K562 (cell line): ENCODE measurements around the gene NAXD. TPM values are rescaled to one million over a fixed set of nuclear protein-coding genes. Genes with fewer than 3 reads are reported as not detected.

Experiments
- ATAC-seq: fragments of 200-7000 bp; cut with Tn5 transposase; 3 replicates; pipeline ENCODE4 v1.9.1; 2020; ENCODE audit warnings: moderate library complexity
- BruUV-seq: library from RNA; stranded (reverse); fragments of 400-500 nt; replicated peaks from 2 replicates; lab custom pipeline; 2021; lab: Mats Ljungman, UMichigan
- CTCF ChIA-PET: fragments of 300-600 bp; formaldehyde crosslinking; extraction: SDS; loops from one replicate; lab custom pipeline; 2021; ENCODE audit warnings: low intra/inter-chr PET ratio; lab: Yijun Ruan, JAX
- POLR2A ChIA-PET: fragments of 300-600, 350-650 bp; sonication (Branson Sonifier 250); formaldehyde crosslinking; extraction: SDS; loops from one replicate; lab custom pipeline; 2021; ENCODE audit warnings: antibody characterized with exemption, inconsistent platforms; lab: Yijun Ruan, JAX
- DNase-seq, 4 experiments: peaks; one replicate each; pipeline versions ENCODE4 v3.0.0 to v3.0.0-alpha.2; 2011 to 2018; ENCODE audit warnings: low spot score in 3 of 4, mixed read lengths in 3 of 4; ENCODE audit errors: extremely low read depth in 1 of 4
- FAIRE-seq: peaks from 2 replicates; lab custom pipeline; 2011; peaks lifted over from hg19 to GRCh38; lab: Jason Lieb, UNC
- H2AFZ ChIP-seq: 2 replicates; pipeline ENCODE4 v1.6.0; 2011; ENCODE audit warnings: low read depth, low read length, control low read depth, inconsistent platforms
- H3K27ac ChIP-seq: fragments of 200-600 bp; 3 replicates; pipeline ENCODE4 v1.8.0; 2011; ENCODE audit warnings: low read depth, mild to moderate bottlenecking, control low read depth, inconsistent platforms, low read length, moderate library complexity, mixed read lengths; ENCODE audit errors: extremely low read depth
- H3K27me3 ChIP-seq, 2 experiments: fragments of 300-600 bp in 1 of 2; 2 replicates in 1 of 2; 3 replicates in 1 of 2; pipeline versions ENCODE4 v1.6.0 to v1.8.0; 2011; ENCODE audit warnings: inconsistent platforms in 2 of 2, low read length in 2 of 2, mild to moderate bottlenecking in 1 of 2, mixed read lengths in 1 of 2, moderate library complexity in 1 of 2; ENCODE audit not compliant: control insufficient read depth in 2 of 2, insufficient read depth in 2 of 2
- H3K36me3 ChIP-seq: fragments of 300-600 bp; 3 replicates; pipeline ENCODE4 v1.8.0; 2011; ENCODE audit warnings: mild to moderate bottlenecking, low read length, inconsistent platforms; ENCODE audit not compliant: control insufficient read depth, insufficient read depth
- H3K4me1 ChIP-seq, 2 experiments: fragments of 200-600 bp in 1 of 2; replicated peaks in 1 of 2; 2 replicates in 1 of 2; 3 replicates in 1 of 2; pipeline versions ENCODE4 v1.5.1 to v1.8.0; 2011; ENCODE audit warnings: inconsistent platforms in 2 of 2, low read length in 2 of 2, mild to moderate bottlenecking in 1 of 2, mixed read lengths in 1 of 2, moderate library complexity in 1 of 2; ENCODE audit not compliant: control insufficient read depth in 2 of 2, insufficient read depth in 2 of 2
- H3K4me2 ChIP-seq: 2 replicates; pipeline ENCODE4 v1.6.1; 2011; ENCODE audit warnings: low read length, control low read depth, inconsistent platforms, mixed read lengths; ENCODE audit not compliant: insufficient read depth
- H3K4me3 ChIP-seq: fragments of 200-600 bp; sonication (generic), shearing (Covaris generic); 2 replicates; pipeline ENCODE4 v1.5.1; 2016; ENCODE audit warnings: control low read depth, inconsistent platforms
- H3K79me2 ChIP-seq: fragments of 200-600 bp; 3 replicates; pipeline ENCODE4 v1.8.0; 2011; ENCODE audit warnings: low read length, inconsistent platforms; ENCODE audit not compliant: control insufficient read depth, insufficient read depth
- H3K9ac ChIP-seq, 2 experiments: 2 replicates each; pipeline versions ENCODE4 v1.6.0 to v1.6.1; 2011; ENCODE audit warnings: low read depth in 2 of 2, low read length in 2 of 2, control low read depth in 1 of 2, inconsistent platforms in 1 of 2, mild to moderate bottlenecking in 1 of 2, mixed read lengths in 1 of 2; ENCODE audit not compliant: insufficient read depth in 1 of 2
- H3K9me1 ChIP-seq: one replicate; pipeline ENCODE4 v1.6.0; 2011; ENCODE audit warnings: inconsistent platforms, mild to moderate bottlenecking, low read length, moderate library complexity; ENCODE audit not compliant: control insufficient read depth, insufficient read depth
- H3K9me3 ChIP-seq: replicated peaks from 2 replicates; pipeline ENCODE4 v1.5.1; 2011; ENCODE audit warnings: low read depth, low read length, inconsistent platforms; ENCODE audit not compliant: control insufficient read depth, insufficient read depth
- H4K20me1 ChIP-seq: replicated peaks from 2 replicates; pipeline ENCODE4 v1.6.1; 2011; ENCODE audit warnings: low read length, inconsistent platforms, mixed read lengths; ENCODE audit not compliant: control insufficient read depth, insufficient read depth
- ARHGAP35 ChIP-seq: fragments of 450-650 bp; IDR thresholded peaks from 2 replicates; pipeline ENCODE4 v1.6.1; 2018; ENCODE audit not compliant: partially characterized antibody
- BHLHE40 ChIP-seq: IDR thresholded peaks from 2 replicates; pipeline ENCODE4 v1.6.1; 2011; ENCODE audit warnings: low read length, improper control_type of control experiment
- HNRNPH1 ChIP-seq: fragments of 200-400 bp; formaldehyde crosslinking; optimal IDR thresholded peaks from 2 replicates; pipeline ENCODE3; 2017; ENCODE audit warnings: low read depth, mild to moderate bottlenecking, low read length, moderate library complexity
- ILF3 ChIP-seq: fragments of 450-650 bp; IDR thresholded peaks from 2 replicates; pipeline ENCODE4 v1.6.1; 2018; ENCODE audit warnings: antibody characterized with exemption, mild to moderate bottlenecking, moderate library complexity, borderline replicate concordance
- IRF9 ChIP-seq: fragments of 450-650 bp; IDR thresholded peaks from 2 replicates; pipeline ENCODE4 v1.6.1; 2016; ENCODE audit warnings: missing biosample characterization, missing genetic modification characterization
- MCM5 ChIP-seq: fragments of 450-650 bp; IDR thresholded peaks from 2 replicates; pipeline ENCODE4 v1.6.1; 2016; ENCODE audit warnings: low read depth
- MEF2D ChIP-seq: conservative IDR thresholded peaks from 2 replicates; pipeline ENCODE4 v1.6.1; 2016; ENCODE audit warnings: low read depth, missing genetic modification characterization, missing compliant biosample characterization
- SP2 ChIP-seq: IDR thresholded peaks from 2 replicates; pipeline ENCODE4 v1.6.1; 2011; ENCODE audit warnings: mild to moderate bottlenecking, low read depth, low read length, moderate library complexity; ENCODE audit not compliant: poor library complexity, severe bottlenecking; ENCODE audit errors: extremely low read depth
- SRSF1 ChIP-seq: fragments of 200-400 bp; formaldehyde crosslinking; IDR thresholded peaks from 2 replicates; pipeline ENCODE4 v1.6.1; 2017; ENCODE audit warnings: mild to moderate bottlenecking, low read depth, low read length, moderate library complexity
- TAF15 ChIP-seq: fragments of 200-400 bp; formaldehyde crosslinking; IDR thresholded peaks from 2 replicates; pipeline ENCODE4 v1.6.1; 2017; ENCODE audit warnings: mild to moderate bottlenecking, low read depth, low read length, moderate library complexity
- ZBED1 ChIP-seq: IDR thresholded peaks from 2 replicates; pipeline ENCODE4 v1.6.1; 2014
- WGBS: fragments of 100-300 bp; shearing (Covaris generic); methylation state at CpG from one replicate; pipeline ENCODE4 v1.1.6; 2016; ENCODE audit warnings: low coverage, mixed read lengths; ENCODE audit not compliant: insufficient coverage; ENCODE audit errors: missing lambda C conversion rate; 5-methylcytosine and 5-hydroxymethylcytosine counted together
- in situ Hi-C: fragments of 300-500 bp; cut with MboI; formaldehyde crosslinking; loops from 4 replicates; pipeline ENCODE4 v1.15.0; 2018; ENCODE audit warnings: inconsistent platforms, mixed read lengths
- intact Hi-C: fragments of 100-400 bp; cut with micrococcal nuclease; formaldehyde crosslinking; loops from 2 replicates; pipeline ENCODE4 v1.14.2; 2022
- polyA plus RNA-seq, 8 experiments: library from polyadenylated mRNA; depleted of rRNA in 4 of 8; stranded (reverse) in 5 of 8; unstranded in 3 of 8; fragments of >200 nt; fragmentation: Nextera tagmentation in 2 of 8; fragmentation: Illumina TruSeq in 1 of 8; extraction: Ambion mirVana in 2 of 8; extraction: Trizol in 1 of 8; gene quantifications; 2 replicates each; pipeline versions ENCODE4 v1.2.1 to v1.2.3, GENCODE V29; 2011 to 2014; ENCODE audit warnings: inconsistent platforms in 1 of 8, missing spikeins in 1 of 8
- total RNA-seq, 7 experiments: library from RNA; depleted of rRNA in 6 of 7; stranded (reverse); fragments of >200 nt in 6 of 7; fragmentation: Illumina TruSeq in 2 of 7; extraction: Trizol in 2 of 7; gene quantifications; 2 replicates each; pipeline versions ENCODE4 v1.2.1 to v1.2.3, GENCODE V29; 2011 to 2021; ENCODE audit warnings: low replicate concordance in 1 of 7
- TF ChIP-seq, protein P1 (sequence below), 2 experiments: fragments of 450-650 bp in 1 of 2; sonication (generic) in 1 of 2; formaldehyde crosslinking; conservative IDR thresholded peaks; 2 replicates each; pipeline versions ENCODE4 v1.4.0 to v1.8.1; 2020 to 2022; ENCODE audit warnings: mild to moderate bottlenecking in 1 of 2, missing genetic modification reagents in 1 of 2
- TF ChIP-seq, protein P2 (sequence below): sonication (generic); formaldehyde crosslinking; IDR thresholded peaks from 2 replicates; pipeline ENCODE4 v1.8.0; 2022; ENCODE audit warnings: mild to moderate bottlenecking, missing genetic modification reagents
- TF ChIP-seq, protein P3 (sequence below): sonication (generic); formaldehyde crosslinking; IDR thresholded peaks from 2 replicates; pipeline ENCODE4 v1.8.1; 2023; ENCODE audit warnings: mild to moderate bottlenecking, missing genetic modification reagents

NAXD gene
- total and polyA plus RNA-seq, 9 of the 15 experiments (the other 6 are each of a cell fraction or from before 2014, with no cell fraction given), result 0.59 to 20.6 (median 13.0) TPM

GRCh38 chr13:110663491-110663890 lies 48.1 kb downstream of the NAXD start (continued):
- TF ChIP-seq HNRNPH1, result no peak

DNA sequence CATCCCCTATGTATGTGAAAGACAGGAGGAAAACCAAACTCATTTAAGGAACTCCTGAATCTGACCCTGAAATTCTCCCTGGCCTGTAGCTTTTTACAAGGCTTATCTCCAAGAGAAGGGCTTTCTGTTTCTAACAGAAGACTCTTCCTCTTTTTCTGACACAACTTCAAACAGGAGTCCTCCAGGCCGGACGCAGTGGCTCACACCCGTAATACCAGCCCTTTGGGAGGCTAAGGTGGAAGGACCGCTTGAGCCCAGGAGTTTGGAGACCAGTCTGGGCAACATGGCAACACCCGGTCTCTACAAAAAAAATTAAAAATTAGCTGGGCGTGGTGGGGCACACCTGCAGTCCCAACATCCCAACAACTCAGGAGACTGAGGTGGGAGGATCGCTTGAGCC lies 48.7 kb downstream of the NAXD start:
- Histone ChIP-seq H4K20me1 (no peaks in the 10 kb centered on the region), H3K36me3 (peaks cover 57% of the 10 kb centered on the region), H3K27me3 (no peaks in the 10 kb centered on the region), H3K79me2 (no peaks in the 10 kb centered on the region), H3K4me3 (no peak overlapping the region), H3K27ac (no peak overlapping the region), H3K4me1 (no peaks in the 10 kb centered on the region), H3K9ac (no peak overlapping the region), H3K9me1 (no peaks in the 10 kb centered on the region), H2AFZ (no peak overlapping the region), H3K4me2 (no peak overlapping the region), H3K9me3 (no peaks in the 10 kb centered on the region)
- WGBS, result 100% methylated on average over 6 of the region's 7 CpGs
- CTCF ChIA-PET, result interaction anchor here (0.6 kb wide), 1 partner anchor 399 kb away, joined by 4 read pairs; no protein-coding TSS in a partner anchor
- in situ Hi-C loops (no loop called here), intact Hi-C loops (no loop called here)
- FAIRE-seq, result no peak
- no peak for DNase-seq
- POLR2A ChIA-PET, result no interaction called here
- no peak for ATAC-seq
- BruUV-seq, result no TSS peak
- TF ChIP-seq TAF15, result no peak
- TF ChIP-seq, protein P1, sequence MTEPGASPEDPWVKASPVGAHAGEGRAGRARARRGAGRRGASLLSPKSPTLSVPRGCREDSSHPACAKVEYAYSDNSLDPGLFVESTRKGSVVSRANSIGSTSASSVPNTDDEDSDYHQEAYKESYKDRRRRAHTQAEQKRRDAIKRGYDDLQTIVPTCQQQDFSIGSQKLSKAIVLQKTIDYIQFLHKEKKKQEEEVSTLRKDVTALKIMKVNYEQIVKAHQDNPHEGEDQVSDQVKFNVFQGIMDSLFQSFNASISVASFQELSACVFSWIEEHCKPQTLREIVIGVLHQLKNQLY (CRISPR knock-in tag; conservative IDR thresholded peaks at IDR 0.05), result no peak
- TF ChIP-seq, protein P2, sequence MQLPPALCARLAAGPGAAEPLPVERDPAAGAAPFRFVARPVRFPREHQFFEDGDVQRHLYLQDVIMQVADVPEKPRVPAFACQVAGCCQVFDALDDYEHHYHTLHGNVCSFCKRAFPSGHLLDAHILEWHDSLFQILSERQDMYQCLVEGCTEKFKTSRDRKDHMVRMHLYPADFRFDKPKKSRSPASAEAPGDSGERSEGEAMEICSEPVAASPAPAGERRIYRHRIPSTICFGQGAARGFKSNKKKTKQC (CRISPR knock-in tag), result no peak
- TF ChIP-seq MCM5, result no peak
- no peak for TF ChIP-seq IRF9
- TF ChIP-seq, protein P3, sequence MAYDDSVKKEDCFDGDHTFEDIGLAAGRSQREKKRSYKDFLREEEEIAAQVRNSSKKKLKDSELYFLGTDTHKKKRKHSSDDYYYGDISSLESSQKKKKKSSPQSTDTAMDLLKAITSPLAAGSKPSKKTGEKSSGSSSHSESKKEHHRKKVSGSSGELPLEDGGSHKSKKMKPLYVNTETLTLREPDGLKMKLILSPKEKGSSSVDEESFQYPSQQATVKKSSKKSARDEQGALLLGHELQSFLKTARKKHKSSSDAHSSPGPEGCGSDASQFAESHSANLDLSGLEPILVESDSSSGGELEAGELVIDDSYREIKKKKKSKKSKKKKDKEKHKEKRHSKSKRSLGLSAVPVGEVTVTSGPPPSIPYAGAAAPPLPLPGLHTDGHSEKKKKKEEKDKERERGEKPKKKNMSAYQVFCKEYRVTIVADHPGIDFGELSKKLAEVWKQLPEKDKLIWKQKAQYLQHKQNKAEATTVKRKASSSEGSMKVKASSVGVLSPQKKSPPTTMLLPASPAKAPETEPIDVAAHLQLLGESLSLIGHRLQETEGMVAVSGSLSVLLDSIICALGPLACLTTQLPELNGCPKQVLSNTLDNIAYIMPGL (CRISPR knock-in tag), result no peak
- no peak for TF ChIP-seq MEF2D
- no peak for TF ChIP-seq ARHGAP35
- no peak for TF ChIP-seq SP2
- no peak for TF ChIP-seq SRSF1
- TF ChIP-seq BHLHE40, result no peak
- no peak for TF ChIP-seq ILF3
- no peak for TF ChIP-seq ZBED1
